Fibroblast of lung (primary cell): Measurements from ENCODE around the gene SLIT3. TPM values are rescaled to one million over a fixed set of nuclear protein-coding genes. Genes with fewer than 3 reads are reported as not detected.
A peak's percentile ranks its signal among the peaks of the same experiment; 100 is the strongest.

Source experiments
- DNase-seq, 2 donors: peaks; one replicate each; pipeline versions ENCODE4 v3.0.0 to v3.0.0-alpha.2; 2010; ENCODE audit warnings: low read depth in 2 of 2
- H2AFZ ChIP-seq: 2 replicates; pipeline ENCODE4 v1.5.1; 2012; ENCODE audit warnings: low read length, control low read depth, inconsistent platforms
- H3K27ac ChIP-seq: 2 replicates; pipeline ENCODE4 v1.5.1; 2011; ENCODE audit warnings: low read length, control low read depth; ENCODE audit not compliant: insufficient read depth
- H3K27me3 ChIP-seq: 2 replicates; pipeline ENCODE4 v1.5.1; 2011; ENCODE audit warnings: mild to moderate bottlenecking, low read length; ENCODE audit not compliant: control insufficient read depth, insufficient read depth
- H3K36me3 ChIP-seq: 2 replicates; pipeline ENCODE4 v1.5.1; 2011; ENCODE audit warnings: low read length; ENCODE audit not compliant: control insufficient read depth, insufficient read depth
- H3K4me1 ChIP-seq: 2 replicates; pipeline ENCODE4 v1.5.1; 2011; ENCODE audit warnings: low read length; ENCODE audit not compliant: control insufficient read depth, insufficient read depth; ENCODE audit errors: extremely low read depth
- H3K4me2 ChIP-seq: 2 replicates; pipeline ENCODE4 v1.5.1; 2011; ENCODE audit warnings: low read length, control low read depth; ENCODE audit not compliant: insufficient read depth; ENCODE audit errors: extremely low read depth
- H3K4me3 ChIP-seq, 4 experiments: fragments of 200-600 bp in 1 of 4; sonication (generic) in 1 of 4; replicated peaks in 1 of 4; 2 replicates each; pipeline ENCODE4 v1.5.1; 2011 to 2016; ENCODE audit warnings: low read length in 4 of 4, low read depth in 3 of 4, mild to moderate bottlenecking in 3 of 4, control low read depth in 2 of 4, inconsistent platforms in 1 of 4, mixed read lengths in 1 of 4; ENCODE audit not compliant: insufficient read depth in 1 of 4; ENCODE audit errors: control extremely low read depth in 1 of 4
- H3K79me2 ChIP-seq: 2 replicates; pipeline ENCODE4 v1.5.1; 2012; ENCODE audit warnings: mild to moderate bottlenecking, low read length, inconsistent platforms; ENCODE audit not compliant: control insufficient read depth, insufficient read depth
- H3K9ac ChIP-seq: 2 replicates; pipeline ENCODE4 v1.5.1; 2011; ENCODE audit warnings: mild to moderate bottlenecking, low read length, control low read depth; ENCODE audit not compliant: insufficient read depth
- H3K9me3 ChIP-seq: 2 replicates; pipeline ENCODE4 v1.5.1; 2012; ENCODE audit warnings: low read depth, low read length; ENCODE audit not compliant: control insufficient read depth, insufficient read depth
- H4K20me1 ChIP-seq: 2 replicates; pipeline ENCODE4 v1.5.1; 2011; ENCODE audit warnings: low read length; ENCODE audit not compliant: control insufficient read depth, insufficient read depth; ENCODE audit errors: extremely low read depth
- CTCF ChIP-seq, 2 donors: IDR thresholded peaks in 1 of 2; conservative IDR thresholded peaks in 1 of 2; 1 replicate in 1 of 2; 2 replicates in 1 of 2; pipeline ENCODE4 v1.5.1; 2011 to 2012; ENCODE audit warnings: low read length in 2 of 2, control low read depth in 1 of 2, inconsistent platforms in 1 of 2, low read depth in 1 of 2, mild to moderate bottlenecking in 1 of 2
- EZH2 ChIP-seq: IDR thresholded peaks from 2 replicates; pipeline ENCODE4 v1.5.1; 2012; ENCODE audit warnings: low read length, control low read depth, mild to moderate bottlenecking; ENCODE audit errors: missing control alignments
- polyA plus RNA-seq, 2 donors: library from polyadenylated mRNA; depleted of rRNA in 1 of 2; stranded (reverse) in 1 of 2; unstranded in 1 of 2; fragments of >200 nt; gene quantifications; 2 replicates each; pipeline ENCODE4 v1.2.1, GENCODE V29; 2011 to 2012; ENCODE audit warnings: missing spikeins in 1 of 2
- total RNA-seq: library from RNA; depleted of rRNA; stranded (reverse); fragments of >200 nt; gene quantifications from 2 replicates; pipeline ENCODE4 v1.2.1, GENCODE V29; 2014

SLIT3 gene
- total and polyA plus RNA-seq, 2 donors (not counting 1 experiment from before 2014, with no cell fraction given) = 1.6 to 4.6 TPM

- no peak overlapping the region for H3K4me2 ChIP-seq
- no peaks in the 10 kb centered on the region for H3K36me3 ChIP-seq
- TF ChIP-seq CTCF (conservative IDR thresholded peaks at IDR 0.05 in 1 of 2, IDR thresholded peaks at IDR 0.05 in 1 of 2; ENCODE audit: low read depth in 1 of 2, low read length in 2 of 2) (no peak), EZH2 (no peak)
- no peak overlapping the region for H2AFZ ChIP-seq
- no peaks in the 10 kb centered on the region for H3K9me3 ChIP-seq
- H3K27ac ChIP-seq = no peak overlapping the region
- H3K27me3 ChIP-seq = no peaks in the 10 kb centered on the region
- no peaks in the 10 kb centered on the region for H3K4me1 ChIP-seq
- no peak overlapping the region for H3K4me3 ChIP-seq
- no peaks in the 10 kb centered on the region for H3K79me2 ChIP-seq
- no peaks in the 10 kb centered on the region for H4K20me1 ChIP-seq
- no peak for DNase-seq
- H3K9ac ChIP-seq = no peak overlapping the region
These were observed 249.6 kb downstream of the SLIT3 start for GRCh38 chr5:169051351-169051750.

GRCh38 chr5:169050636-169051035 lies 250.3 kb downstream of the SLIT3 start:
- Histone ChIP-seq H3K4me3 (no peak overlapping the region), H3K4me1 (no peaks in the 10 kb centered on the region), H3K79me2 (no peaks in the 10 kb centered on the region), H2AFZ (no peak overlapping the region), H3K9me3 (no peaks in the 10 kb centered on the region), H3K9ac (no peak overlapping the region), H3K27me3 (no peaks in the 10 kb centered on the region), H3K27ac (no peak overlapping the region), H4K20me1 (no peaks in the 10 kb centered on the region), H3K36me3 (no peaks in the 10 kb centered on the region), H3K4me2 (no peak overlapping the region)
- DNase-seq = peak in 1 of 2 donors; percentile 31
- TF ChIP-seq CTCF (conservative IDR thresholded peaks at IDR 0.05 in 1 of 2, IDR thresholded peaks at IDR 0.05 in 1 of 2; ENCODE audit: low read depth in 1 of 2, low read length in 2 of 2) (no peak), EZH2 (no peak)

GRCh38 chr5:169050146-169050571 lies 250.8 kb downstream of the SLIT3 start:
- no peaks in the 10 kb centered on the region for H3K27me3 ChIP-seq
- no peaks in the 10 kb centered on the region for H3K4me1 ChIP-seq
- H3K9ac ChIP-seq = no peak overlapping the region
- DNase-seq = peak in 1 of 2 donors; percentile 57
- TF ChIP-seq EZH2 (no peak), CTCF (conservative IDR thresholded peaks at IDR 0.05 in 1 of 2, IDR thresholded peaks at IDR 0.05 in 1 of 2; ENCODE audit: low read depth in 1 of 2, low read length in 2 of 2) (no peak)
- no peak overlapping the region for H3K4me2 ChIP-seq
- H3K4me3 ChIP-seq = no peak overlapping the region
- H3K9me3 ChIP-seq = no peaks in the 10 kb centered on the region
- H4K20me1 ChIP-seq = no peaks in the 10 kb centered on the region
- H3K36me3 ChIP-seq = no peaks in the 10 kb centered on the region
- H3K79me2 ChIP-seq = no peaks in the 10 kb centered on the region
- H2AFZ ChIP-seq = no peak overlapping the region
- H3K27ac ChIP-seq = no peak overlapping the region
